HCT116 (cell line): ENCODE results near the gene ARVCF. TPM values are rescaled to one million over a fixed set of nuclear protein-coding genes. Genes with fewer than 3 reads are reported as not detected.

Experiments
- ATAC-seq: fragments of 200-7000 bp; cut with Tn5 transposase; 2 replicates; pipeline ENCODE4 v1.9.1; 2020; ENCODE audit warnings: mild to moderate bottlenecking, moderate library complexity
- BruUV-seq: library from RNA; stranded (reverse); fragments of 400-500 nt; replicated peaks from 2 replicates; lab custom pipeline; 2021; lab: Mats Ljungman, UMichigan
- CTCF ChIA-PET: fragments of 300-600 bp; sonication (Branson Sonifier 250); formaldehyde crosslinking; loops from one replicate; lab custom pipeline; 2021; ENCODE audit warnings: antibody characterized with exemption; lab: Charles Lee
- POLR2A ChIA-PET: fragments of 300-600, 350-600 bp; sonication (Branson Sonifier 250); formaldehyde crosslinking; loops from one replicate; lab custom pipeline; 2021; ENCODE audit warnings: antibody characterized with exemption; lab: Charles Lee
- RAD21 ChIA-PET, 2 experiments: fragments of 300-600 bp; sonication (Branson Sonifier 250); formaldehyde crosslinking; loops; one replicate each; lab custom pipeline; 2023; ENCODE audit warnings: low total read pairs in 2 of 2; ENCODE audit not compliant: uncharacterized antibody in 2 of 2, unreplicated experiment in 2 of 2, low non-redundant PET in 1 of 2; lab: Charles Lee
- DNase-seq: peaks from one replicate; pipeline ENCODE4 v3.0.0-alpha.2; 2010; ENCODE audit warnings: low read depth, low spot score
- H2AFZ ChIP-seq: fragments of 200-600 bp; shearing (Covaris generic), sonication (generic); 2 replicates; pipeline ENCODE4 v1.6.1; 2017; ENCODE audit warnings: low read depth, mixed run types, mixed read lengths, antibody characterized with exemption, low read length; ENCODE audit not compliant: poor library complexity, severe bottlenecking
- H3K27ac ChIP-seq: 2 replicates; pipeline ENCODE4 v1.5.1; 2012; ENCODE audit warnings: low read depth, low read length
- H3K27me3 ChIP-seq: fragments of 200-600 bp; sonication (generic); 2 replicates; pipeline ENCODE4 v1.6.1; 2016; ENCODE audit warnings: mixed run types, low read length, mixed read lengths; ENCODE audit not compliant: insufficient read depth
- H3K36me3 ChIP-seq, 2 experiments: fragments of 200-500 bp in 1 of 2; fragments of 200-600 bp in 1 of 2; sonication (Bioruptor generic) in 1 of 2; sonication (generic) in 1 of 2; 2 replicates each; pipeline versions ENCODE4 v1.5.1 to v1.6.1; 2014 to 2016; ENCODE audit warnings: low read length in 2 of 2, inconsistent platforms in 1 of 2, mixed read lengths in 1 of 2, mixed run types in 1 of 2; ENCODE audit not compliant: insufficient read depth in 2 of 2, control insufficient read depth in 1 of 2
- H3K4me1 ChIP-seq, 2 experiments: fragments of 200-600 bp in 1 of 2; sonication (generic) in 1 of 2; 2 replicates each; pipeline versions ENCODE4 v1.5.1 to v1.6.1; 2012 to 2017; ENCODE audit warnings: low read length in 2 of 2, inconsistent platforms in 1 of 2, mild to moderate bottlenecking in 1 of 2, mixed read lengths in 1 of 2, mixed run types in 1 of 2, moderate library complexity in 1 of 2; ENCODE audit not compliant: insufficient read depth in 2 of 2, control insufficient read depth in 1 of 2
- H3K4me2 ChIP-seq: fragments of 200-600 bp; sonication (generic); 2 replicates; pipeline ENCODE4 v1.6.1; 2017; ENCODE audit warnings: mixed run types, low read length, mixed read lengths
- H3K4me3 ChIP-seq, 2 experiments: fragments of 200-600 bp in 1 of 2; sonication (generic) in 1 of 2; replicated peaks in 1 of 2; 2 replicates each; pipeline ENCODE4 v1.5.1; 2011 to 2016; ENCODE audit warnings: low read length in 2 of 2, control low read depth in 1 of 2, low read depth in 1 of 2, mild to moderate bottlenecking in 1 of 2, mixed read lengths in 1 of 2, mixed run types in 1 of 2
- H3K79me2 ChIP-seq: fragments of 200-600 bp; sonication (generic); 2 replicates; pipeline ENCODE4 v1.6.1; 2017; ENCODE audit warnings: mild to moderate bottlenecking, mixed run types, low read length, moderate library complexity, mixed read lengths; ENCODE audit not compliant: insufficient read depth
- H3K9ac ChIP-seq: fragments of 200-600 bp; sonication (generic); 2 replicates; pipeline ENCODE4 v1.6.1; 2016; ENCODE audit warnings: low read length, mixed read lengths
- H3K9me2 ChIP-seq: fragments of 200-600 bp; sonication (generic), shearing (Covaris generic); 2 replicates; pipeline ENCODE4 v1.6.1; 2017; ENCODE audit warnings: mixed run types, mild to moderate bottlenecking, moderate library complexity; ENCODE audit not compliant: insufficient read depth
- H3K9me3 ChIP-seq, 2 experiments: fragments of 200-500 bp in 1 of 2; fragments of 200-600 bp in 1 of 2; sonication (Bioruptor generic) in 1 of 2; sonication (generic) in 1 of 2; 2 replicates each; pipeline ENCODE4 v1.6.1; 2014 to 2017; ENCODE audit warnings: low read length in 2 of 2, mixed read lengths in 2 of 2, inconsistent platforms in 1 of 2, low read depth in 1 of 2, mild to moderate bottlenecking in 1 of 2, mixed run types in 1 of 2, moderate library complexity in 1 of 2; ENCODE audit not compliant: control insufficient read depth in 1 of 2, insufficient read depth in 1 of 2
- H4K20me1 ChIP-seq: fragments of 200-600 bp; sonication (generic), shearing (Covaris generic); 2 replicates; pipeline ENCODE4 v1.6.1; 2017; ENCODE audit warnings: mixed run types, mild to moderate bottlenecking, moderate library complexity; ENCODE audit not compliant: insufficient read depth
- ATF3 ChIP-seq: IDR thresholded peaks from 2 replicates; pipeline ENCODE4 v1.6.1; 2012
- CBX3 ChIP-seq: IDR thresholded peaks from 2 replicates; pipeline ENCODE4 v1.6.1; 2012; ENCODE audit warnings: low read depth
- EZH2 ChIP-seq: fragments of 200-600 bp; sonication (generic); IDR thresholded peaks from 2 replicates; pipeline ENCODE4 v1.6.1; 2017; ENCODE audit warnings: antibody characterized with exemption, mixed run types
- JUND ChIP-seq: IDR thresholded peaks from 2 replicates; pipeline ENCODE4 v1.6.1; 2012
- MAX ChIP-seq: IDR thresholded peaks from 2 replicates; pipeline ENCODE4 v1.6.1; 2012
- POLR2A ChIP-seq: IDR thresholded peaks from 2 replicates; pipeline ENCODE4 v1.7.0; 2011; ENCODE audit warnings: borderline replicate concordance; ENCODE audit not compliant: insufficient read depth, insufficient read length; ENCODE audit errors: extremely low read depth
- RAD21 ChIP-seq: IDR thresholded peaks from 2 replicates; pipeline ENCODE4 v1.6.1; 2012; ENCODE audit warnings: low read depth, mild to moderate bottlenecking
- SP1 ChIP-seq: IDR thresholded peaks from 2 replicates; pipeline ENCODE4 v1.6.1; 2012; ENCODE audit warnings: low read depth
- TCF7L2 ChIP-seq: IDR thresholded peaks from 2 replicates; pipeline ENCODE4 v1.7.0; 2011; ENCODE audit warnings: borderline replicate concordance, inconsistent platforms; ENCODE audit not compliant: insufficient read depth, insufficient read length; ENCODE audit errors: extremely low read depth
- ZNF274 ChIP-seq: fragments of 200-500 bp; sonication (Bioruptor generic); IDR thresholded peaks from 2 replicates; pipeline ENCODE4 v1.6.1; 2014; ENCODE audit warnings: mild to moderate bottlenecking, low read depth, low read length, inconsistent platforms
- intact Hi-C: fragments of 100-400 bp; cut with micrococcal nuclease; formaldehyde crosslinking; loops from 2 replicates; pipeline ENCODE4 v1.10.0; 2022
- total RNA-seq: library from RNA; stranded (reverse); gene quantifications from one replicate; pipeline ENCODE4 v1.2.1, GENCODE V29; 2021; ENCODE audit not compliant: unreplicated experiment
- TF ChIP-seq, protein P1 (sequence below): IDR thresholded peaks from 2 replicates; pipeline ENCODE4 v1.6.1; 2012; ENCODE audit warnings: low read depth

The ARVCF gene
- total RNA-seq, 1 experiment from 2014 or later, result 42.8 TPM

- H3K4me2 ChIP-seq, result no peak overlapping the region
- H3K27ac ChIP-seq, result no peak overlapping the region
- no peak overlapping the region for H3K9ac ChIP-seq
- H3K4me3 ChIP-seq, result no peak overlapping the region
- ChIA-PET POLR2A (no interaction called here), RAD21 (no interaction called here), CTCF (no interaction called here)
- BruUV-seq, result no TSS peak
- intact Hi-C loops, result loop anchor here (10.0 kb wide), 1 partner anchor 104 kb away; the partner anchor contains the start of gene DGCR8
- peaks cover 16% of the 10 kb centered on the region for H3K79me2 ChIP-seq
- H4K20me1 ChIP-seq, result no peaks in the 10 kb centered on the region
- H3K4me1 ChIP-seq, result peaks cover 35 to 39% of the 10 kb centered on the region in 2 experiments
- TF ChIP-seq ATF3, result no peak
- DNase-seq (no peak), ATAC-seq (no peak)
- H3K9me2 ChIP-seq, result no peaks in the 10 kb centered on the region
- no peaks in the 10 kb centered on the region for H3K9me3 ChIP-seq
- H2AFZ ChIP-seq, result no peak overlapping the region
- H3K36me3 ChIP-seq, result peaks cover 3 to 6% of the 10 kb centered on the region in 2 experiments; a peak in 2 of 4 replicates
- H3K27me3 ChIP-seq, result no peaks in the 10 kb centered on the region
Measured at GRCh38 chr22:19980766-19981165, 35.9 kb downstream of the ARVCF start.

GRCh38 chr22:19979712-19980493, 36.7 kb downstream of the ARVCF start:
- H4K20me1 ChIP-seq, result no peaks in the 10 kb centered on the region
- no peak overlapping the region for H3K4me3 ChIP-seq
- DNase-seq (no peak), ATAC-seq (no peak)
- TF ChIP-seq ZNF274 (no peak), EZH2 (no peak), JUND (no peak), TCF7L2 (no peak), SP1 (no peak), CBX3 (no peak), POLR2A (no peak), RAD21 (no peak), MAX (no peak)
- TF ChIP-seq, protein P1, sequence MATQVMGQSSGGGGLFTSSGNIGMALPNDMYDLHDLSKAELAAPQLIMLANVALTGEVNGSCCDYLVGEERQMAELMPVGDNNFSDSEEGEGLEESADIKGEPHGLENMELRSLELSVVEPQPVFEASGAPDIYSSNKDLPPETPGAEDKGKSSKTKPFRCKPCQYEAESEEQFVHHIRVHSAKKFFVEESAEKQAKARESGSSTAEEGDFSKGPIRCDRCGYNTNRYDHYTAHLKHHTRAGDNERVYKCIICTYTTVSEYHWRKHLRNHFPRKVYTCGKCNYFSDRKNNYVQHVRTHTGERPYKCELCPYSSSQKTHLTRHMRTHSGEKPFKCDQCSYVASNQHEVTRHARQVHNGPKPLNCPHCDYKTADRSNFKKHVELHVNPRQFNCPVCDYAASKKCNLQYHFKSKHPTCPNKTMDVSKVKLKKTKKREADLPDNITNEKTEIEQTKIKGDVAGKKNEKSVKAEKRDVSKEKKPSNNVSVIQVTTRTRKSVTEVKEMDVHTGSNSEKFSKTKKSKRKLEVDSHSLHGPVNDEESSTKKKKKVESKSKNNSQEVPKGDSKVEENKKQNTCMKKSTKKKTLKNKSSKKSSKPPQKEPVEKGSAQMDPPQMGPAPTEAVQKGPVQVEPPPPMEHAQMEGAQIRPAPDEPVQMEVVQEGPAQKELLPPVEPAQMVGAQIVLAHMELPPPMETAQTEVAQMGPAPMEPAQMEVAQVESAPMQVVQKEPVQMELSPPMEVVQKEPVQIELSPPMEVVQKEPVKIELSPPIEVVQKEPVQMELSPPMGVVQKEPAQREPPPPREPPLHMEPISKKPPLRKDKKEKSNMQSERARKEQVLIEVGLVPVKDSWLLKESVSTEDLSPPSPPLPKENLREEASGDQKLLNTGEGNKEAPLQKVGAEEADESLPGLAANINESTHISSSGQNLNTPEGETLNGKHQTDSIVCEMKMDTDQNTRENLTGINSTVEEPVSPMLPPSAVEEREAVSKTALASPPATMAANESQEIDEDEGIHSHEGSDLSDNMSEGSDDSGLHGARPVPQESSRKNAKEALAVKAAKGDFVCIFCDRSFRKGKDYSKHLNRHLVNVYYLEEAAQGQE, result no peak
- ChIA-PET CTCF (no interaction called here), POLR2A (no interaction called here), RAD21 (no interaction called here)
- peaks cover 10% of the 10 kb centered on the region for H3K79me2 ChIP-seq
- no peaks in the 10 kb centered on the region for H3K27me3 ChIP-seq
- no TSS peak for BruUV-seq
- H3K4me2 ChIP-seq, result no peak overlapping the region
- intact Hi-C loops, result loop anchor here (10.0 kb wide), 1 partner anchor 105 kb away; the partner anchor contains the start of gene DGCR8
- peaks cover 35 to 39% of the 10 kb centered on the region in 2 experiments for H3K4me1 ChIP-seq
- H3K27ac ChIP-seq, result no peak overlapping the region
- H3K9me2 ChIP-seq, result no peaks in the 10 kb centered on the region
- no peaks in the 10 kb centered on the region for H3K9me3 ChIP-seq
- H2AFZ ChIP-seq, result no peak overlapping the region
- H3K36me3 ChIP-seq, result peaks cover 3 to 6% of the 10 kb centered on the region in 2 experiments; a peak in 2 of 4 replicates
- no peak overlapping the region for H3K9ac ChIP-seq
